Measurements from ENCODE around the gene DAB2IP.

DAB2IP gene

DNA sequence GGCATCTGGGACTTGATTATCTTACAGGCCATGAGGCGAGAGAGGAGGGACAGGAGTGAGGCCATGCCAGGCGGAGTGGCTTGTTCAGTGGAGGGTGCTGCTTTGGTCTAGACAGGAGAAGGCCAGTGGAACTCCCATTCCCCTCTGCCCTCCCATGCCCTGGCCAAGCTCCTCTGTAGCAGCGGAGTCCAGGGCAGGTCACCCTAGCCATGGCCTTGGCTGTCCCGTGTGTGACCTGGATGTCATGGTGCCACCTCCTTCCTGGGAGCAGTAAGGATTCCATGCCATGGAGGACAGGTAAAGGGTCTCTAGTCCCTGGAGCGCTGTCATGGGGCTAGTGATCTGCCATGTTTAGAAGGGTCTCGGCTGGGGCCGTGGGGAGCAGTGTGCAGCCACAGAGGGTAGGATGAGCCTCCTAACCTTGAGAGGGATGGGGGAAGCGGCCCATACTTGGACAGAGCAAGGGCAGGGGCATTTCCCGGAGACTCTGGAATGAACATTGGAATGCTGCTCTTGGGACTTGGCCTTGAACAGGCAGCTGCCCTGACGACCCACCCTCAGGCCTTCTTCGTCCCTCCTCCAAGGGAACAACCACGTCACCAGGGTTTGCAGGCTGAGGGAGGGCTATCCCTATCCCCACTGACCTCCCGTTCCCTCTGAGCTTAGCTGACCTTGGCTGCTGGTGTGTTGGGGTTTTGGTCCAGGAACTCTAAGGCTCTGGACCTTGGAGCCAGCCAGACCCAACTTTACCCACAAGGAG is 100.4 kb downstream of the DAB2IP start:
- Histone ChIP-seq H3K9ac (no peak overlapping the region), H3K4me3 (no peak overlapping the region), H3K9me3 (no peaks in the 10 kb centered on the region), H3K27ac (no peak overlapping the region), H3K4me1 (peaks cover 49% of the 10 kb centered on the region), H4K20me1 (peaks cover 90% of the 10 kb centered on the region), H3K36me3 (peaks cover 8% of the 10 kb centered on the region; the same call in 1 of the 2 replicates), H3K4me2 (no peak overlapping the region), H3K27me3 (no peaks in the 10 kb centered on the region)
- TF ChIP-seq Cebpa-rat (IDR thresholded peaks at IDR 0.05): no peak

DNA sequence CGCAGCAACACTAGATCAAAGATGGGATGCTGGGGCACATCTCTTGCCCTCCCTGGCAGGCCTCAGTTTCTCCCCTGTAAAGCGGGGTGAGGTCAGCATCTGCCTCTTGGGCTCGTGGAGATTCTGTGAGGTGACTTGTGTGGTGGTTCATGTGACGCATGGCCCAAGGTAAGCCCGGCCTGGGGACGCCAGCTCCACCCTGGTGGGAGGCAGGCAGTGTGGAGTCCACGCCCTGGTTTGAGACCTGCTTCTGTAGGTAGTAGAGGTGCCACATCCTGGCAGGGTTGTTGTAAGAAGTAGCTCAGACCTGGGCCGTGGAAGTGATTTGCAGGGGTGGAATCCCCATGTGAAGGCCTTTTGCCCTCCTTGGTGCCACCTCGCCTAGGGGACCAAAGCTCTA is 101.5 kb downstream of the DAB2IP start:
- Histone ChIP-seq H3K4me2 (no peak overlapping the region), H3K4me1 (peaks cover 38% of the 10 kb centered on the region), H3K9ac (no peak overlapping the region)

DNA sequence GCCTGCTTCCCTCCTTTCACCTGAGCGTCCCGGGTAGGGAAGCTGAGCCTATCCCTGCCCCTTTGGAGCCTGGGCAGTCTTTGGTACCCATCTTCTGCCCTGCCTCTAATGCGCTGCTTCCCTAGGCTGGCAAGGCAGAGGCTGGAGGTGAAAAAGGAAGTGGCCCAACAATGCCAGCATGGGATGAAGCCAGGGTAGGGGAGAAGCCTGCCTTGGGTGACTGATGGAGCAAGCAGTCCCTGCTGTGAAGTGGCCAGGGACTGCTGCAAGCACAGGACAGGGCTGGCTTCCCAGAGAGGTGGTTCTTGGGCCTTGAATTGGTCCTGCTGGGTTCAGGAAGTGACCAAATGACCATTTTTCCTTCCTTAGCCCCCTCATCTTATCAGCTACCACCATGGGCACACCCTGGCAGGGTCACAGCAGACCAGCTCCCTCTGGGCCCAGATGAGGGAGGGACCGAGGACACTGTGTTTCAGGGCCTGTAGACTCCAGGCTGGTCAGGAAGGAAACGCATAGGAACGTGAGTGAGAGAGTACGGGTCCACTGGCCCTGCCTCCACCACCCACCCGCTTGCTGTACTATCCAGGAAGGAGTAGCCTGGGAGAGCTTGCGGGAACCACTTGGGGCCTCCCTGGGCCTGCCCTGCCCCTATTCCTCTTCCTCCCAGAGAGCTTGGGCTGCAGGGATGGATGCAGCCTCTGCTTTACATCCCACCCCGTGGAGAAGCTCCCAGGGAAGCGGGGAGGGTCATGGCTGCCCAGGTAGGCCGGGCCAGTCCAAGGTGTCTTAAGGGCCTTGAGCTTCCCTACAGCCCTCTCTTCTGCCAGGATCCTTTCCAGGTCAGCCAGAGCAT is 102.6 kb downstream of the DAB2IP start:
- 0 out of 2 replicates have a peak overlapping the region, but pooled peaks have one; percentile 35 for H3K9ac ChIP-seq
- no peak for TF ChIP-seq Cebpa-rat (IDR thresholded peaks at IDR 0.05)
- H3K4me3 ChIP-seq: no peak overlapping the region
- H4K20me1 ChIP-seq: peaks cover 100% of the 10 kb centered on the region
- H3K4me2 ChIP-seq: peak overlapping the region; percentile 23; the same call in 1 of the 2 replicates
- peaks cover 30% of the 10 kb centered on the region for H3K36me3 ChIP-seq
- peak overlapping the region; percentile 41; the same call in 1 of the 2 replicates for H3K27ac ChIP-seq
- H3K9me3 ChIP-seq: no peaks in the 10 kb centered on the region
- peaks cover 27% of the 10 kb centered on the region for H3K4me1 ChIP-seq
- no peaks in the 10 kb centered on the region for H3K27me3 ChIP-seq

More for the DNA sequence above, 101.5 kb downstream of the DAB2IP start:
- Histone ChIP-seq H3K36me3 (peaks cover 19% of the 10 kb centered on the region), H3K27me3 (no peaks in the 10 kb centered on the region), H4K20me1 (peaks cover 100% of the 10 kb centered on the region), H3K27ac (no peak overlapping the region), H3K9me3 (no peaks in the 10 kb centered on the region), H3K4me3 (no peak overlapping the region)
- no peak for TF ChIP-seq Cebpa-rat (IDR thresholded peaks at IDR 0.05)

DNA sequence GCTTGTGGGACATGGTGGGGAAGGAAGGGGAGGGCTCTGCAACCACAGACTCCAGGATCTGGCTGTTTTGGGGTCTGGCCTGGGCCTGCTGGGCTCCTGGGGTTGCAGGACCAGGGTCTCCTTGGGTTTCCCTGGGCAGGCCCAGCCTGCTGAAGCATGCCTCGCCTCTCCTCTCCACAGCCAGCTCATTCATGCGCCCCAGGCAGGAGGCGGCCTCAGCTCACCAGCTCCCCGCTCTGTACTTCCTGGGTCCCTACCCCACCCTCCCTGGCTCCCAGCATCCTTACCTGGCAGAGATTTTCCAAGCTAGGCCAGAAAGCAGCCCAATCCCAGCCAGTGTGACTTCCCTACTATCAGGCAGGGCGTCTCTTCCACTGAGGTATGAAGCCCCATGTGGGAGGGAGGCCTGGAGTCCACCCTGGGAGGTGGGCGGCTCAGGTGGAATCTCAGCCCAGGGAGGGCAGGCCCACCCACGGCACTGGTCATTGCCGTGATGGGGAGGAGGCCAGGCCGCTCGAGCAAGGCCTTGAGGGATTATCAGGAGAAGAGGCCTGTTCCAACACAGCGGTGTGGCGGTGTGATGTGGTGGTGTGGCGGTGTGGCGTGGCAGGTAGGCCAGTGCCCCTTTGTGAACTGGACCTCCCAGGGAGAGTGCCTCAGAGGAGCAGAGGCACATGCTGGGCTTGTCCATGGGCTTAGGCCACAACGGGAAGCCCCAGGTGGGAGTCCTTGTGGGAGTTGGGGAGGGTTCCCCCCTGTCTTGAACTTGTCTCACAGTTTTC is 103.4 kb downstream of the DAB2IP start:
- no peaks in the 10 kb centered on the region for H3K27me3 ChIP-seq
- peaks cover 35% of the 10 kb centered on the region for H3K36me3 ChIP-seq
- TF ChIP-seq Cebpa-rat (IDR thresholded peaks at IDR 0.05): no peak

DNA sequence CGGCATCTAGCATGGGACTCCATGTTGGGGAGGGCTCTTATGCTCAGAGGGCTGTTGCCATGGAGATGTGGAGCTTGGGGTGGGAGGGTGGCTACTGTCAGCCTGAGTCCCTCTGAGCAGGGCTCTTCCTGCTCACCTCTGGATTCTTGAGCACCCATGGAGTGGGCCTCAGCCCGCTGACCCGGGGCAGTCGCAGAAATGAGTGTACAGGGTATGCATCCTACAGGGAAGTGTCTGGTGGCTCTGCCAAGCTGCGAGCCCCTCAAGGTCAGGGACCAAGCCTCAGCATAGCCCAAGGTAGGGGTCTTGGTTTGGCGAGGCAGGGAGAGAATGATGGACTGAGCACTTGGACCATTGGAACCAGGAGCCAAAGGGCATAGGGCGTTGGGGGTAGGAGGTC is 104.1 kb downstream of the DAB2IP start:
- Histone ChIP-seq H3K9ac (no peak overlapping the region), H3K9me3 (no peaks in the 10 kb centered on the region), H3K4me1 (peaks cover 14% of the 10 kb centered on the region), H3K27ac (no peak overlapping the region), H3K4me2 (no peak overlapping the region), H4K20me1 (peaks cover 98% of the 10 kb centered on the region), H3K36me3 (peaks cover 40% of the 10 kb centered on the region), H3K4me3 (no peak overlapping the region), H3K27me3 (no peaks in the 10 kb centered on the region)
- no peak for TF ChIP-seq Cebpa-rat (IDR thresholded peaks at IDR 0.05)

More for the DNA sequence above, 103.4 kb downstream of the DAB2IP start:
- Histone ChIP-seq H3K4me2 (peak overlapping the region; percentile 23; the same call in 1 of the 2 replicates), H4K20me1 (peaks cover 99% of the 10 kb centered on the region), H3K27ac (peak overlapping the region; percentile 41; the same call in 1 of the 2 replicates), H3K9ac (0 out of 2 replicates have a peak overlapping the region, but pooled peaks have one; percentile 35), H3K9me3 (no peaks in the 10 kb centered on the region), H3K4me3 (no peak overlapping the region), H3K4me1 (peaks cover 19% of the 10 kb centered on the region)

DNA sequence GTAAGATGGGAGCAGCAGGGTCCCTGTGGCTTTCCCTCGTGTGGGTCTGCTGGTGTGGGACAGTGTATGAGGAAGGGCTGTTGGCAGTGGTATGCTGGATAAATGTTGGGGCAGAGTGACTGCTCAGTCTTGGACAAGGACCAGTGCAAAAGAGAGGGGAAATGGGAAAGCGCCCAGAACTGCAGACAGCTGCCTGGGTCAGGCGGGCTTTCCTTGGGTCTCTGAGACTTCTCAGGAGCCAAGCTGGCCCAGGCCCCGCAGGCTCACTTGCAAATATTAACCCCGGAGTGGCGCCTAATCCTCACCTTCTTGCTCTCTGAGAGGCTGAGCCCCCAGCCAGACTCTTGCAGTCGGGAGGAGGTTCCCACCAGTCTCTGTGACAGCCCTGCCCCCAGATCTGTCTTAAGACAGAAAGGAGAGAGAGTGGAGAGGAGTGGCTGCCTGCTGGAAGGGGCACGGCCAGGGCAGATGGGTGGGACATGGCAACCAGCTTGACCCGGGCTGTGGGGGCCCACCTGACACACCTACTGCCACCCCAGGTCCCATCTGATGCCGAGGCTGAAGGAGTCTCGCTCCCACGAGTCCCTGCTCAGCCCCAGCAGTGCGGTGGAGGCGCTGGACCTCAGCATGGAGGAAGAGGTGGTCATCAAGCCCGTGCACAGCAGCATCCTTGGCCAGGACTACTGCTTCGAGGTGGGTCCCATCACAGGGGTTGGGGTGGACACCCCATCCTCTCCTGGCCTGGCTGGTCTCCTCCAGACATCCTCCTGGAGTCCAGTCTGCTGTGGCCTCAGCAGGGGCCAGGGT is 105.2 kb downstream of the DAB2IP start:
- H3K27ac ChIP-seq: no peak overlapping the region
- H3K4me3 ChIP-seq: no peak overlapping the region
- no peak overlapping the region for H3K4me2 ChIP-seq
- H3K9ac ChIP-seq: no peak overlapping the region
- peaks cover 91% of the 10 kb centered on the region for H4K20me1 ChIP-seq
- peaks cover 14% of the 10 kb centered on the region for H3K4me1 ChIP-seq
- no peaks in the 10 kb centered on the region for H3K9me3 ChIP-seq
- H3K36me3 ChIP-seq: peaks cover 51% of the 10 kb centered on the region
- H3K27me3 ChIP-seq: no peaks in the 10 kb centered on the region
- TF ChIP-seq Cebpa-rat (IDR thresholded peaks at IDR 0.05): no peak

DNA sequence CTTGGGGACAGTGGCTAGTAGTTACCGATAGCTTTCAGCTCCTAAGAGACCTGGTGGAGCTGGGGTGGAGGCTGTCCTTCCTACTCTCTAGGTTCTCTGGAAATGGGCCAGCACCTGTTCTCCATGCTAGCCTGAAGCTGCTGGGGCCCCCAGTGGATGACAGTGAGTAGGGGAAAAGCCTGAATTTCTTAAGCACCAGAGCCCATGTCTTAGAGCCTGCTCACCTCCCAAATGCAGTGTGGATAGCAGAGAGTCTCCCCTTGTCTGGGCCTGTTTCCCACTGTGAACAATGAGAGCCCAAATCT is 105.8 kb downstream of the DAB2IP start:
- Histone ChIP-seq H3K4me3 (no peak overlapping the region), H3K9ac (no peak overlapping the region), H4K20me1 (peaks cover 91% of the 10 kb centered on the region), H3K27ac (no peak overlapping the region), H3K4me1 (peaks cover 14% of the 10 kb centered on the region), H3K9me3 (no peaks in the 10 kb centered on the region), H3K27me3 (no peaks in the 10 kb centered on the region), H3K36me3 (peaks cover 57% of the 10 kb centered on the region), H3K4me2 (no peak overlapping the region)
- no peak for TF ChIP-seq Cebpa-rat (IDR thresholded peaks at IDR 0.05)

DNA sequence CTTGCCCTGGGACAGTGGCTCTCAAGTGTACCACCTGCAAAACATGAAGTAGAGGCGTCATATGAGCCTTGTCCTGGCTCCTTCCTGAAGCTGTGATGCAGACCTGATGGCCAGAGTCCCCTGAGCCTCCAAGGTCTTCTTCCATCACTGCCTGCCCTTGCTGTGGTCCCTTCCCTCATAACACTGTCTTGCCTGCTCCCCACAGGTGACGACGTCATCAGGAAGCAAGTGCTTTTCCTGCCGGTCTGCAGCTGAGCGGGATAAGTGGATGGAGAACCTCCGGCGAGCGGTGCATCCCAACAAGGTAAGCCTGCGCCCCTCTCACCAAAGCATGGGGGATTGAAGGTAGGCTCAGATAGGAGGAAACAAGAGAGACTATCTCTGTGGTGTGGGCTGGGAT is 107.3 kb downstream of the DAB2IP start:
- peaks cover 71% of the 10 kb centered on the region for H3K36me3 ChIP-seq
- peaks cover 10% of the 10 kb centered on the region for H3K4me1 ChIP-seq
- no peak overlapping the region for H3K4me2 ChIP-seq
- peaks cover 78% of the 10 kb centered on the region for H4K20me1 ChIP-seq
- H3K27ac ChIP-seq: no peak overlapping the region
- no peak for TF ChIP-seq Cebpa-rat (IDR thresholded peaks at IDR 0.05)
- no peaks in the 10 kb centered on the region for H3K27me3 ChIP-seq
- H3K4me3 ChIP-seq: no peak overlapping the region
- no peaks in the 10 kb centered on the region for H3K9me3 ChIP-seq
- no peak overlapping the region for H3K9ac ChIP-seq

DNA sequence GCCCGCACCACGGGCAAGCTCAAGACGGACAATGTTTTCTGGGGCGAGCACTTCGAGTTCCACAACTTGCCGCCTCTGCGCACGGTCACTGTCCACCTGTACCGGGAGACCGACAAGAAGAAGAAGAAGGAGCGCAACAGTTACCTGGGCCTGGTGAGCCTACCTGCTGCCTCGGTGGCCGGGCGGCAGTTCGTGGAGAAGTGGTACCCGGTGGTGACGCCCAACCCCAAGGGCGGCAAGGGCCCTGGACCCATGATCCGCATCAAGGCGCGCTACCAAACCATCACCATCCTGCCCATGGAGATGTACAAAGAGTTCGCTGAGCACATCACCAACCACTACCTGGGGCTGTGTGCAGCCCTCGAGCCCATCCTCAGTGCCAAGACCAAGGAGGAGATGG is 108.6 kb downstream of the DAB2IP start:
- H3K27me3 ChIP-seq: no peaks in the 10 kb centered on the region
- H3K36me3 ChIP-seq: peaks cover 84% of the 10 kb centered on the region

More for the DNA sequence above, 108.6 kb downstream of the DAB2IP start:
- H4K20me1 ChIP-seq: peaks cover 65% of the 10 kb centered on the region
- no peaks in the 10 kb centered on the region for H3K9me3 ChIP-seq
- no peak overlapping the region for H3K4me3 ChIP-seq
- H3K4me1 ChIP-seq: no peaks in the 10 kb centered on the region
- H3K9ac ChIP-seq: no peak overlapping the region
- TF ChIP-seq Cebpa-rat (IDR thresholded peaks at IDR 0.05): no peak
- H3K4me2 ChIP-seq: no peak overlapping the region
- no peak overlapping the region for H3K27ac ChIP-seq

Measured in BLaER1 (cell line).